ENCODE measurements around the gene MAGI2.

Gene MAGI2

GRCh38 chr7:78850093-78850740, 603.2 kb downstream of the MAGI2 start:
- ChIA-PET CTCF (no interaction called here), POLR2A (no interaction called here)
- no peak for DNase-seq (ENCODE audit: extremely low spot score)
- TF ChIP-seq CTCF (IDR thresholded peaks at IDR 0.05; ENCODE audit: control extremely low read depth, extremely low read depth, low read depth, missing control alignments), result no peak

GRCh38 chr7:78845155-78845554, 608.3 kb downstream of the MAGI2 start:
- ChIA-PET POLR2A (no interaction called here), CTCF (no interaction called here)
- TF ChIP-seq CTCF (IDR thresholded peaks at IDR 0.05; ENCODE audit: control extremely low read depth, extremely low read depth, low read depth, missing control alignments), result no peak
- DNase-seq (ENCODE audit: extremely low spot score), result no peak

GRCh38 chr7:78842068-78842467, 611.4 kb downstream of the MAGI2 start:
- CTCF ChIA-PET, result no interaction called here

GRCh38 chr7:78835897-78836296, 617.6 kb downstream of the MAGI2 start:
- ChIA-PET POLR2A (no interaction called here), CTCF (interaction anchor here (0.9 kb wide), 1 partner anchor 28 kb away, joined by 3 read pairs; no protein-coding TSS in a partner anchor)
- TF ChIP-seq CTCF (IDR thresholded peaks at IDR 0.05; ENCODE audit: control extremely low read depth, extremely low read depth, low read depth, missing control alignments), result no peak
- DNase-seq (ENCODE audit: extremely low spot score), result no peak

More at GRCh38 chr7:78842068-78842467, 611.4 kb downstream of the MAGI2 start:
- no peak for TF ChIP-seq CTCF (IDR thresholded peaks at IDR 0.05; ENCODE audit: control extremely low read depth, extremely low read depth, low read depth, missing control alignments)
- no peak for DNase-seq (ENCODE audit: extremely low spot score)
- POLR2A ChIA-PET, result no interaction called here

DNA sequence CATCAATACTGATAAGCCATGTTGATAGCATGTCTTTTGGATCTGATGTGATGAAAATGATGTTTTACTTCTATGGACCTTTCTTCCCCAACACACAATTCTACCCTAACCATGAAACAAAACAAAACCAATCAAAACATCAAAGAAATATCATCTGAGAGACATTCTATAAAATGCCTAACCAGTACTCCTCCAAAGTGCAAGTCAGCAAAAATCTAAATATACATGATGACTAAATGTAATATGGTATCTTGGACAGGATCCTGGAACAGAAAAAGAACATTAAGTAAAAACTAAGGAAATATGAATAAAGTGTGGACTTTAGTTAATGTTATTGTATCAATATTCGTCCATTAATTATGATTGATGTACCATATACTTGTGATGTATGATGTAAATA, 625.1 kb downstream of the MAGI2 start:
- no peak for DNase-seq (ENCODE audit: extremely low spot score)
- ChIA-PET POLR2A (no interaction called here), CTCF (no interaction called here)
- TF ChIP-seq CTCF (IDR thresholded peaks at IDR 0.05; ENCODE audit: control extremely low read depth, extremely low read depth, low read depth, missing control alignments), result no peak

DNA sequence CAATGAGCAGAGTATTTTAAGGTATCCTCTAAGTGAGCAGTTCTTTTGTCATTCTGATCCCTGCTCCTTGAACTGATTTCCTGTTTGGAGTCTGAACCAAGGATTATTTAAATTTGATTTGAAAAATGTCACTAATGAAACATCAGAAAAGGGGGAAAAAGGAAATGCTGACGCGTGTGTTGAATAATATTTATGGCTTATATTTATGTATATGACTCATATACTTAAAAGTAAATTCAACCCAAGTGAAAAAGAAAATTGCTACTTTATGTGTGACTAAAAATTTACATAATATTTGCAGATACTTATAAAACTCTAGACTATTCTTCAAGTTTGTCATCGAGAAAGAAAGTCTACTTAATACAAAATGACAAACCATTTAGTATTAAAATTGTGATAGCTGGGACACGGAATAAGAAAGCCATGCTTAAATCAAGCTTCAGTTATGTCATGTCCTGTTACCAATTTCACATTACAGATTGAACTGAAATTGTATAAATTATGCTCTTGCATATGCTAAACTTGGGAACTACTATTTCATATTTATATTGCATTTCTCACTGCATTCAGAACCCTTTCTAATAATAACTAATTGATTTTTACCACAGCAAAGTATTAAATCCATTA, 649.9 kb downstream of the MAGI2 start:
- DNase-seq (ENCODE audit: extremely low spot score), result no peak
- ChIA-PET CTCF (no interaction called here), POLR2A (no interaction called here)
- TF ChIP-seq CTCF (IDR thresholded peaks at IDR 0.05; ENCODE audit: control extremely low read depth, extremely low read depth, low read depth, missing control alignments), result no peak
